GM12891 (cell line): ENCODE data around the gene BMF.

ENCODE experiments used
- POLR2A ChIP-seq: IDR thresholded peaks from 2 replicates; pipeline ENCODE4 v1.6.1; 2011; ENCODE audit warnings: low read depth, low read length, control low read depth
- POLR2AphosphoS5 ChIP-seq: IDR thresholded peaks from 2 replicates; pipeline ENCODE4 v1.6.1; 2011; ENCODE audit warnings: low read depth, low read length, control low read depth
- POU2F2 ChIP-seq: IDR thresholded peaks from 2 replicates; pipeline ENCODE4 v1.6.1; 2011; ENCODE audit warnings: low read depth, mild to moderate bottlenecking, control low read depth, low read length, moderate library complexity
- SPI1 ChIP-seq: IDR thresholded peaks from 2 replicates; pipeline ENCODE4 v1.6.1; 2011; ENCODE audit warnings: low read depth, low read length, control low read depth
- TAF1 ChIP-seq: IDR thresholded peaks from 2 replicates; pipeline ENCODE4 v1.6.1; 2011; ENCODE audit warnings: low read depth, low read length, control low read depth

DNA sequence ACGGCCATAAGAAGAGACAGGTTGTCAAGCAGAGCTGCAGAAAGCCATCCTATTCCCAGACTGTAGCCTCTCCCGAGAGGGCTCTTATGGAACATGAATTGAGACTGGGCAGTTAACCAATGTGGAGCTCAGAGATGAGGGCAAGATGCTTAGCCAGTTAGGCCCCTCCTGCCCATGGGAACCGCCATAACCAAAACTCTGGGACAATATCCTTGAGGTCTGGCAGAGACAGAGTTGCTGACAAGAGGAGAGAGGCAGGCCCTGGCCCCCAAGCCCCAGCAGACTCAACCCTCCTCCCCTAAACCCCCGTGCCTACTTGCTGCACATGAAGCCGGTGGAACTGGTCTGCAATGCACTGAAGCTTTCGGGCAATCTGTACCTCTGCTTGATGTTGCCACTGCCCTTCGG lies 4.8 kb downstream of the BMF start:
- TF ChIP-seq POLR2A (no peak), TAF1 (no peak), POLR2AphosphoS5 (no peak), SPI1 (no peak), POU2F2 (no peak)
